ENCODE data around the gene KCNMA1.
"Not testable (repeated sequence)": the region's sequence is repeated elsewhere in the genome, so short reads cannot be mapped to it uniquely, and the experiment has no call there.

The KCNMA1 gene

GRCh38 chr10:77582710-77583115 lies 54.9 kb downstream of the KCNMA1 start:
- DNase-seq (ENCODE audit: low read depth) = no peak

- no peak for DNase-seq (ENCODE audit: low read depth)
Measured at GRCh38 chr10:77581738-77582137, 55.9 kb downstream of the KCNMA1 start.

- DNase-seq (ENCODE audit: low read depth) = no peak
Measured at GRCh38 chr10:77580482-77580881, 57.1 kb downstream of the KCNMA1 start.

GRCh38 chr10:77578583-77579227 lies 58.9 kb downstream of the KCNMA1 start:
- DNase-seq (ENCODE audit: low read depth) = no peak

GRCh38 chr10:77577666-77578229 lies 59.9 kb downstream of the KCNMA1 start:
- no peak for DNase-seq (ENCODE audit: low read depth)

GRCh38 chr10:77576444-77577032 lies 61.1 kb downstream of the KCNMA1 start:
- DNase-seq (ENCODE audit: low read depth) = no peak

- DNase-seq (ENCODE audit: low read depth) = no peak
Measured at GRCh38 chr10:77576007-77576367, 61.6 kb downstream of the KCNMA1 start.

- no peak for DNase-seq (ENCODE audit: low read depth)
Measured at GRCh38 chr10:77575271-77576006, 62.2 kb downstream of the KCNMA1 start.

GRCh38 chr10:77574438-77574837 lies 63.2 kb downstream of the KCNMA1 start:
- no peak for DNase-seq (ENCODE audit: low read depth)

GRCh38 chr10:77572520-77572919 lies 65.1 kb downstream of the KCNMA1 start:
- DNase-seq (ENCODE audit: low read depth) = not testable (repeated sequence)

- DNase-seq (ENCODE audit: low read depth) = no peak
Measured at GRCh38 chr10:77571490-77571889, 66.1 kb downstream of the KCNMA1 start.

GRCh38 chr10:77566914-77567566 lies 70.6 kb downstream of the KCNMA1 start:
- no peak for DNase-seq (ENCODE audit: low read depth)

- DNase-seq (ENCODE audit: low read depth) = no peak
Measured at GRCh38 chr10:77566236-77566635, 71.4 kb downstream of the KCNMA1 start.

- DNase-seq (ENCODE audit: low read depth) = no peak
Measured at GRCh38 chr10:77565590-77566023, 72.0 kb downstream of the KCNMA1 start.

- no peak for DNase-seq (ENCODE audit: low read depth)
Measured at GRCh38 chr10:77564731-77565589, 72.6 kb downstream of the KCNMA1 start.

- DNase-seq (ENCODE audit: low read depth) = no peak
Measured at GRCh38 chr10:77563638-77564270, 73.9 kb downstream of the KCNMA1 start.

- DNase-seq (ENCODE audit: low read depth) = no peak
Measured at GRCh38 chr10:77562742-77563141, 74.9 kb downstream of the KCNMA1 start.

- DNase-seq (ENCODE audit: low read depth) = no peak
Measured at GRCh38 chr10:77561991-77562390, 75.6 kb downstream of the KCNMA1 start.

- no peak for DNase-seq (ENCODE audit: low read depth)
Measured at GRCh38 chr10:77560471-77560870, 77.1 kb downstream of the KCNMA1 start.

- DNase-seq (ENCODE audit: low read depth) = no peak
Measured at GRCh38 chr10:77560052-77560451, 77.6 kb downstream of the KCNMA1 start.

GRCh38 chr10:77556990-77557601 lies 80.5 kb downstream of the KCNMA1 start:
- no peak for DNase-seq (ENCODE audit: low read depth)

Data from stimulated activated CD8-positive, alpha-beta memory T cell treated with anti-CD3 and anti-CD28 coated beads, Interleukin-12 subunit alpha, Interleukin-12 subunit beta, amount 100 ng/mL, for 1 hour (primary cell).